Activated B cell treated with CpG ODN at 0.5 μM for 24 hours (primary cell): Measurements from ENCODE around the gene STK31. TPM values are rescaled to one million over a fixed set of nuclear protein-coding genes. Genes with fewer than 3 reads are reported as not detected.

Experiments used
- ATAC-seq: fragments of 200-7000 bp; cut with Tn5 transposase; one replicate; pipeline ENCODE4 v1.10.0; 2021; ENCODE audit warnings: low read depth, mild to moderate bottlenecking, moderate library complexity
- CTCF ChIA-PET: fragments of 350-600 bp; sonication (Branson Sonifier 250); formaldehyde crosslinking; loops from one replicate; lab custom pipeline; 2021; ENCODE audit warnings: antibody characterized with exemption; lab: Charles Lee
- POLR2A ChIA-PET: fragments of 350-600 bp; sonication (Branson Sonifier 250); formaldehyde crosslinking; loops from one replicate; lab custom pipeline; 2021; ENCODE audit warnings: antibody characterized with exemption; lab: Charles Lee
- DNase-seq: peaks from one replicate; pipeline ENCODE4 v3.0.0; 2022
- H3K27ac Mint-ChIP-seq: one replicate; pipeline ENCODE4 v1.8.0; 2020; ENCODE audit warnings: mixed read lengths
- H3K27me3 Mint-ChIP-seq: one replicate; pipeline ENCODE4 v1.8.0; 2021; ENCODE audit warnings: mixed read lengths
- H3K36me3 Mint-ChIP-seq: one replicate; pipeline ENCODE4 v1.8.0; 2021; ENCODE audit warnings: low read depth, mixed read lengths
- H3K4me1 Mint-ChIP-seq: one replicate; pipeline ENCODE4 v1.8.0; 2021; ENCODE audit warnings: mixed read lengths
- H3K4me3 Mint-ChIP-seq: one replicate; pipeline ENCODE4 v1.8.0; 2020; ENCODE audit warnings: mild to moderate bottlenecking, mixed read lengths
- H3K9me3 Mint-ChIP-seq: one replicate; pipeline ENCODE4 v1.8.0; 2020; ENCODE audit warnings: mixed read lengths
- intact Hi-C: fragments of 100-400 bp; cut with micrococcal nuclease; formaldehyde crosslinking; loops from one replicate; pipeline ENCODE4 v1.15.1; 2024
- total RNA-seq: library from RNA; stranded (reverse); gene quantifications from 2 replicates; pipeline ENCODE4 v1.2.3, GENCODE V29; 2022
- TF ChIP-seq, protein P1 (sequence below): fragments of 200-600 bp; IDR thresholded peaks from one replicate; pipeline ENCODE4 v1.8.0; 2022; ENCODE audit warnings: antibody characterized with exemption, mild to moderate bottlenecking

The STK31 gene
- total RNA-seq, 1 donor from 2014 or later, result 1.0 TPM

DNA sequence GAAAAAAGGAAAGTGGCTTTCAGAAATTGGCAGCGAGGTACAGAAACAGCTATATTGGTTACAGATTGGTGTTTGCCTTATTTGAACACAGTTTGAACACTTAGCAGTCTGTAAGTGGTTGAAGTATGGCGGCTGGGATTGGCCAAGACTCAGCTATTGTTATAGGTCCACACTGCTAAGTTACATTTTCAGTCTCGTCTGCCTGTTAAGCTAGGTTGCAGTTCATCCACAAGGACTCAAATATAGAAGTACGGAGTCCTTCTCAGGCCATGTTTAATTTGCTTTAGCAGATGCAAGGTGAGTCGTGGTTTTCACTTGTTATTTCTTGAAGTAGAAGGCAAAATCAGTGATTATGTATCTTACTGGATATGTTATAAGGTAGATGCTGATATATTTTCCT, 73.1 kb downstream of the STK31 start:
- Mint-ChIP-seq H3K27ac (no peak overlapping the region), H3K9me3 (no peaks in the 10 kb centered on the region), H3K36me3 (no peaks in the 10 kb centered on the region), H3K4me1 (no peaks in the 10 kb centered on the region), H3K4me3 (no peak overlapping the region), H3K27me3 (no peaks in the 10 kb centered on the region)
- ATAC-seq, result no peak
- CTCF ChIA-PET, result no interaction called here
- intact Hi-C loops, result no loop called here
- TF ChIP-seq, protein P1, sequence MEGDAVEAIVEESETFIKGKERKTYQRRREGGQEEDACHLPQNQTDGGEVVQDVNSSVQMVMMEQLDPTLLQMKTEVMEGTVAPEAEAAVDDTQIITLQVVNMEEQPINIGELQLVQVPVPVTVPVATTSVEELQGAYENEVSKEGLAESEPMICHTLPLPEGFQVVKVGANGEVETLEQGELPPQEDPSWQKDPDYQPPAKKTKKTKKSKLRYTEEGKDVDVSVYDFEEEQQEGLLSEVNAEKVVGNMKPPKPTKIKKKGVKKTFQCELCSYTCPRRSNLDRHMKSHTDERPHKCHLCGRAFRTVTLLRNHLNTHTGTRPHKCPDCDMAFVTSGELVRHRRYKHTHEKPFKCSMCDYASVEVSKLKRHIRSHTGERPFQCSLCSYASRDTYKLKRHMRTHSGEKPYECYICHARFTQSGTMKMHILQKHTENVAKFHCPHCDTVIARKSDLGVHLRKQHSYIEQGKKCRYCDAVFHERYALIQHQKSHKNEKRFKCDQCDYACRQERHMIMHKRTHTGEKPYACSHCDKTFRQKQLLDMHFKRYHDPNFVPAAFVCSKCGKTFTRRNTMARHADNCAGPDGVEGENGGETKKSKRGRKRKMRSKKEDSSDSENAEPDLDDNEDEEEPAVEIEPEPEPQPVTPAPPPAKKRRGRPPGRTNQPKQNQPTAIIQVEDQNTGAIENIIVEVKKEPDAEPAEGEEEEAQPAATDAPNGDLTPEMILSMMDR, result no peak
- POLR2A ChIA-PET, result no interaction called here
- no peak for DNase-seq

DNA sequence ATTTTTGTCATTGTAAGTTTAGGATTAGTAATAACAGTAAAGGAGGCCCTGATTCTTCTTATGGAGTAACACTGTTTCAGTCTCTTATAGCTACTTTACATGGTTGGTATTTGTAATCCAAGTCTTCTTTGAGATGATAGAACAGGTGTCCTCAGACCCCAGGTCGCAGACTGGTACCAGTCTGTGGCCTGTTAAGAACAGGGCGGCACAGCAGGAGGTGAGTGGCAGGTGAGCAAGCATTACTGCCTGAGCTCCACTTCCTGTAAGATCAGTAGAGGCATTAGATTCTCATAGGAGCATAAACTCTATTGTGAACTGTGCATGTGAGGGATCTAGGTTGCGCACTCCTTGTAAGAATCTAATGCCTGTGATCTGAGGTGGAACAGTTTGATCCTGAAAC, 77.3 kb downstream of the STK31 start:
- Mint-ChIP-seq H3K4me3 (no peak overlapping the region), H3K27me3 (no peaks in the 10 kb centered on the region), H3K27ac (no peak overlapping the region), H3K4me1 (no peaks in the 10 kb centered on the region), H3K36me3 (no peaks in the 10 kb centered on the region), H3K9me3 (no peaks in the 10 kb centered on the region)
- ChIA-PET CTCF (no interaction called here), POLR2A (no interaction called here)
- no peak for ATAC-seq
- no peak for DNase-seq
- intact Hi-C loops, result no loop called here
- TF ChIP-seq, protein P1, result no peak

DNA sequence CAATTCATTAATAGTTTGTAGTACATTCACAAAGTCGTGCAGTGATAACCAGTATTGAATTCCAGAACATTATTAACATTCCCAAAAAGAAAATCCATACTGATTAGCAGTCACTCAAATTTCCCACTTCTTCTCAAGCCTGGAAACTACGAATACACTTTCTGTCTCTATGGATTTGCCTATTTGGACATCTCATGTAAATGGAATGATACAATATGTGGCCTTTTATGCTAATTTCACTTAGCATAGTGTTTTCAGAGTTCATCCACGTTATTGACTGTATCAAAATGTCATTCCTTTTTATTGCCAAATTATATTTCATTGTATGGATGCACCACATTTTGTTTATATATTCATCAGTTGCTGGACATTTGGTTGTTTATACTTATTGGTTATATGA, 78.8 kb downstream of the STK31 start:
- intact Hi-C loops, result no loop called here
- peaks cover 1% of the 10 kb centered on the region for H3K36me3 Mint-ChIP-seq
- no peaks in the 10 kb centered on the region for H3K27me3 Mint-ChIP-seq
- H3K4me3 Mint-ChIP-seq, result no peak overlapping the region
- TF ChIP-seq, protein P1, result no peak
- ChIA-PET CTCF (no interaction called here), POLR2A (no interaction called here)
- H3K9me3 Mint-ChIP-seq, result peaks cover 5% of the 10 kb centered on the region
- H3K27ac Mint-ChIP-seq, result no peak overlapping the region
- ATAC-seq, result no peak
- H3K4me1 Mint-ChIP-seq, result no peaks in the 10 kb centered on the region
- DNase-seq, result no peak

DNA sequence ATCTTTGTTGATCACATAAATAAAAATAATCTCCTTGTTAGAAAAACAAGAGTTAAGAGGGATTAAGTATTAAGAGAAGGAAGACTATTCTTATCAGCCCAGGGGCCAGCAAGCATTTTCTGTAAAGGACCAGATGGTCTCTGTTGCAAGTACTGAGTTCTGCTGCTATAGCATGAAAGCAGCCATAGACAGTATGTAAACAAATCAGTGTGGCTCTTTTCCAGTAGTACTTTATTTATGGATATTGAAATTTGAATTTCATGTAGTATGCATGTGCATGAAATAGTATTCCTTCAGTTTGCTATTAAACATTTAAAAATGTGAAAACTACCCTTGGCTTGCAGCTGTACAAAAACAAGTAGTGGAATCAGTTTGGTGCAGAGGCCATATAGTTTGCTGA, 81.7 kb downstream of the STK31 start:
- no peak for ATAC-seq

DNA sequence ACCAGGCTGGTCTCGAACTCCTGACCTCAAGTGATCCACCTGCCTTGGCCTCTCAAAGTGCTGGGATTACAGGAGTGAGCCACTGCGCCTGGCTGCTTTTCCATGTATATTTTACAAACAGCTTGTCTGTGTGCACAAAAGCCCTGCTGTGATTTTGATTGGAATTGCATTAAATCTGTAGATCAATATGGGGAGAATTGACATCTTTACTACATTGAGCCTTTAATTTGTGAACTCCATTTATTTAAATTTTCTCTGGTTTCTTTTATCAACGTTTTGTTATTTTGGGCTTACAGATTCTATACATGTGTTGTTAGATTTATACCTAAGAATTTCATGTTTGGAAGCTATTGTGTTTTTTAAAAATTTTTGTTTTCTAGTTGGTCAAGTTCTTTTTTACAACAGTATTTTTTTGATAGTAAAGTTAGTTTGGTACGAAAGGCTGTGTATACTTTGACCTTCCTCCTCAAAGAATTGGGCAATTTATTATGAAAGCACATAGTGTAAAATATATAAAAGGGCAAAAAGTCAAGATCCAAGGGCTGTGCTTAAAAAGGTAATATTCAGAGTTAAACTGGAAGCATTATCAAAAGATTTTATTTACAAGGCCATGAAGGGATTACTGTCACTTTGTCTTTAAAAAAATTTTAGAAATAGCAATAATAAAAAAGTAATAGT, 92.8 kb downstream of the STK31 start:
- Mint-ChIP-seq H3K27ac (no peak overlapping the region), H3K36me3 (no peaks in the 10 kb centered on the region), H3K27me3 (peaks cover 11% of the 10 kb centered on the region), H3K9me3 (peaks cover under 1% of the 10 kb centered on the region), H3K4me1 (no peaks in the 10 kb centered on the region), H3K4me3 (no peak overlapping the region)
- intact Hi-C loops, result no loop called here
- DNase-seq, result no peak
- ATAC-seq, result no peak
- TF ChIP-seq, protein P1, result no peak
- ChIA-PET CTCF (no interaction called here), POLR2A (no interaction called here)

More for the DNA sequence above, 81.7 kb downstream of the STK31 start:
- Mint-ChIP-seq H3K27ac (no peak overlapping the region), H3K4me1 (no peaks in the 10 kb centered on the region), H3K9me3 (peaks cover 26% of the 10 kb centered on the region), H3K4me3 (no peak overlapping the region), H3K36me3 (peaks cover 3% of the 10 kb centered on the region), H3K27me3 (peaks cover 2% of the 10 kb centered on the region)
- POLR2A ChIA-PET, result no interaction called here
- DNase-seq, result no peak
- TF ChIP-seq, protein P1, result no peak
- intact Hi-C loops, result no loop called here
- CTCF ChIA-PET, result no interaction called here
